RPMI7951 (cell line): ENCODE data around the gene JARID2. TPM values are rescaled to one million over a fixed set of nuclear protein-coding genes. Genes with fewer than 3 reads are reported as not detected.

ENCODE experiments used
- DNase-seq: peaks from one replicate; pipeline ENCODE4 v3.0.0-alpha.2; 2012; ENCODE audit warnings: low read depth
- total RNA-seq: library from RNA; depleted of rRNA; stranded (reverse); fragments of >200 nt; shearing (Covaris generic); gene quantifications from 2 replicates; pipeline ENCODE4 v1.2.3, GENCODE V29; 2014

Gene JARID2
- total RNA-seq, 1 experiment from 2014 or later = 10.6 TPM

DNA sequence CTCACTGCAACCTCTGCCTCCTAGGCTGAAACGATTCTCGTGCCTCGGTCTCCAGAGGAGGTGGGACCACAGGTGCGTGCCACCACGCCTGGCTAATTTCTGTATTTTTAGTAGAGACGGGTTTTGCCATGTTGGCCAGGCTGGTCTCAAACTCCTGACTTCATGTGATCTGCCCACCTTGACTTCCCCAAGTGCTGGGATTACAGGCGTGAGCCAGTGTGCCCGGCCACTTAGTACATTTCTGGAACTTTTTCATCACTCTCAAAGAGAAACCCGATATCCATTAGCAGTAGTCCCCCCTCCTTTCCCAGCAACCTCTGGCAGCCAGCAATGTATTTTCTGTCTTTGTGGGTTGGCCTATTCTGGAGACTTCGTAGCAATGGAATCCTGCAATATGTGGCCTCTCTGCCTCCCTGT lies 109.8 kb downstream of the JARID2 start:
- no peak for DNase-seq

DNA sequence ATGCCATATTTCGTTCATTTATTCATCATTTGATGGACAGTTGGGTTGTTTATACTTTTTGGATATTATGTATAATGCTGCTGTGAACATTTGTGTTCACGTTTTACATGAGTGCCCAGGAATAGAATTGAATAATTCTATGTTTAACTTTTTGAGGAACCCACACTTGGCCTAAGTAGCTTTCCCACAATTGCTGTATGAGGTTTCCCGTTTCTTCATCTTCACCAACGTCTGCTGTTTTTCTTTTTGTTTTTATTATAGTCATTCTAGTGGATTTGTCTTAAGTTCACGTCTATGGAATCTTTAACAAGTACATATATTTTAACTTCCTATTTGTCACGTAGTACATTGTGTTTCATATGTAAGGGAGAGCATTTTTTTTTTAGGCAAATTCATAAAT lies 110.3 kb downstream of the JARID2 start:
- DNase-seq = no peak

DNA sequence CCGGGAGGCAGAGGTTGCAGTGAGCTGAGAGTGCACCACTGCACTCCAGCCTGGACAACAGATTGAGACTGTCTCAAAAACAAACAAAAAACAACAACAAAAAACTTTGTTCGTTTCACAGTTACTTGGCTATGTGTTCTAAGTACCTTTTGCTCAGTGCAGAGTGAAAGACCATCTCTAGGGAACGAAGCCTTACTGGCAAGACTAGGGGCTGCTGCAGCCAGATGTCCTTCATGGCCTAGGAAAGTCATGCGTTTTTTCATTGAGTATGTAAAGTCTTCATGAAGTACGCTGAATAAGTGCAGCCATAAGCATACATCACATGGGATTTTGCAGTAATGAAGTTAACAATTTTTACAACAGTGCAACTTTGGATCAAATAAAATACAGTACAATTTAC lies 111.1 kb downstream of the JARID2 start:
- no peak for DNase-seq

DNA sequence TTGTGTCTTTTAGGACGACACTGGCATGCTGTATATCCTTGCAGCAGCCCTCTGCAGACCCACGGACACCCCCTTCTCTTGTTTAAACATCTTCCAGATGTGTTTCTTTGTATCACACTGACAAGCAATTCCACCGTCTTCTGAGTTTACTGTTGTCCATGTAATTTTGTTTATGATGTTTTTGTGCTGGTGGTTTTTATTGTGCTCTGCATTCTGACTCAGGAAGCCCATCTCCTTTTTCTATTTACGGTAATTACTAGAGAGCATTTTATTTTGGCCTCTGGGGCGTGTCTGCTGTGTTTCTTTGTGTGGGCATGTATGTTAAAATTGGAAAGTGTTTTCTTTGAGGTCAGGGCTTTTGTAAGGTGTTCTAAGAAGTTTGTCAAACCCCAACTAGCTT lies 111.9 kb downstream of the JARID2 start:
- no peak for DNase-seq

DNA sequence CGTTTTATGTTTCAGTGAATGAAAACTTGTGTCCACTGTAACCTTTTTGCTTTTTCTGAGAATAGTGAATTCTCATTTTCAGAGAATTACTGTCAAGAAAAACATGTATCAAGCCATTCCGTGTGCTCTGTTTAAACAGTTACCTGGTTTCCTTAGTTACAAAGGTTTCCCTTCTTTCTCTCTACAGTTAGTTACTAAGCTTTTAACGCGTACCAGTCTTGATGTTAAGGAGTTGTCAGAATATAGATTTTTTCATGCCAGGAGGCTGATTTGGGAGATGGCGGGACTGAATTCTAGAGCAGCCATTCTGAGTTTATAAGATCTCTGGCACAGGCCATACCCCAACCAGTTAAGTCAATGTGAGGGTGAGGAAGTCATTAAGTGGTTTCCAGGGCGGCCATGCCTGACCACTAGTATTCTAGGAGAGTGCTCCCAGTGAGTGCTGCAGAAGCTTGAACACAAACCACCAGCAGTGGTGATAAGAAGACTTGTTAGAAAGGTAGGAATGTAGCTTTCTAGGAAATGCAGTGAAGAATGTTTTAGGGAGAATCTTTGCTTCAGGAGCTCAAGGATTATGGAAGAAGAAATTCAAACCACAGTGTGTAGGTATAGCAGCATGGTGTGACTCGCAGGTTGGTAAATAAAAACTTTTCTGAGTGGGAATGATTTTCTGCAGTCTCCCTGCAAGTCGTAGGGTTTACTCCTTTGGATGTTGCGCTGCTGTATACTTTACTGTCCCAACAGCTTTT lies 112.9 kb downstream of the JARID2 start:
- DNase-seq = peak; percentile 62

DNA sequence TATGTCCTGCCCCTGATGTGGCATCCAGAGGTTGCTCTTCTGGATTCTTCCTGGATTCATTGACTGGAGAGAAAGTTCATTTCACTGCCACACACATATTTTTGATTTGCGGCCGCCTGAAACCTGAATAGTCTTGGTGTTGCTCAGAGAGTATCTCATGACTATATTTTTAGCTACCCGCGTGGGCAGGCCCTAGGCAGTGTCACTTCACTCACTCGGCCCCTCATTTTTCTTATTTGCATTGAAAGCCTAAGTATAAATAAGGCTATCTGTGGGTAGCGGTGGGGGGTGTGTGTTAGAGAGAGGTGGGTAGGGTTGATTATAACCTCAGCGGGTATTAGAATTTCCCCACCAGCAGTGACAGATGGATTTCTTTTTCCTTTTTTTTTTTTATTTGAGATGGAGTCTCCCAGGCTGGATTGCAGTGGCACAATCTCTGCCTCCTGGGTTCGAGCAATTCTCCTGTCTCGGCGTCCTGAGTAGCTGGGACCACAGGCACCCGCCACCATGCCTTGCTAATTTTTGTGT lies 113.5 kb downstream of the JARID2 start:
- DNase-seq = peak; percentile 38

DNA sequence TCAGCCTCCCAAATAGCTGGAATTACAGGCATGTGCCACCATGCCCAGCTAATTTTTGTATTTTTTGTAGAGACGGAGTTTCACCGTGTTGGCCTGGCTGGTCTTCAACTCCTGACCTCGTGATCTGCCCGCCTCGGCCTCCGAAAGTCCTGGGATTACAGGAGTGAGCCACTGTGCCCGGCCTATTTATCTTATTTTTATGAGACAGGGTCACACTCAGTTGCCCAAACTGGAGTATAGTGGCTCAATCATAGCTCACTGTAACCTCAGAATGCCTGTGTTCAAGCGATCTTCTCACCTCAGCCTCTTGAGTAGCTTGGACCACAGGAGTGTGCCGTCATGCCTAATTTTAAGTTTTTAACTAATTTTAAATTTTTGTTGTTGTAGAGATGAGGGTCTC lies 114.4 kb downstream of the JARID2 start:
- no peak for DNase-seq

DNA sequence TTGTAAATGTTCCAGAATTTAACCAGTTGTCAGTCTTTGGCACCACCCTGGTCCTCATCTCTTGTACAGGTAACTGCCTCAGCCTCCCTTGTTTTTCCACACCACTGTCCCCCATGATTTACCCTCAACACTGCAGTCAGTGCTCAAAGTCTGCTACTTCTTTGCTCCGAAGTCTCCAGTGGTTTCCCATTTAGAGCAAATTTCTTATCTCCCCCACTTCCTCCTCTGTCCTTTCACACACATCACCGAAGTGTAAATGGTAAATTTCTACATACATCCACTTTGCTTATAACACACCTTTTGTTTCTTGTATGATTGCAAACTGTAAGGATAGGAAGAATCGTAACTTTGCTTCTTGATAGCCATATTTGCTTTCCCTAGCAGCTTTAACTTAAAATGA lies 115.3 kb downstream of the JARID2 start:
- DNase-seq = no peak

DNA sequence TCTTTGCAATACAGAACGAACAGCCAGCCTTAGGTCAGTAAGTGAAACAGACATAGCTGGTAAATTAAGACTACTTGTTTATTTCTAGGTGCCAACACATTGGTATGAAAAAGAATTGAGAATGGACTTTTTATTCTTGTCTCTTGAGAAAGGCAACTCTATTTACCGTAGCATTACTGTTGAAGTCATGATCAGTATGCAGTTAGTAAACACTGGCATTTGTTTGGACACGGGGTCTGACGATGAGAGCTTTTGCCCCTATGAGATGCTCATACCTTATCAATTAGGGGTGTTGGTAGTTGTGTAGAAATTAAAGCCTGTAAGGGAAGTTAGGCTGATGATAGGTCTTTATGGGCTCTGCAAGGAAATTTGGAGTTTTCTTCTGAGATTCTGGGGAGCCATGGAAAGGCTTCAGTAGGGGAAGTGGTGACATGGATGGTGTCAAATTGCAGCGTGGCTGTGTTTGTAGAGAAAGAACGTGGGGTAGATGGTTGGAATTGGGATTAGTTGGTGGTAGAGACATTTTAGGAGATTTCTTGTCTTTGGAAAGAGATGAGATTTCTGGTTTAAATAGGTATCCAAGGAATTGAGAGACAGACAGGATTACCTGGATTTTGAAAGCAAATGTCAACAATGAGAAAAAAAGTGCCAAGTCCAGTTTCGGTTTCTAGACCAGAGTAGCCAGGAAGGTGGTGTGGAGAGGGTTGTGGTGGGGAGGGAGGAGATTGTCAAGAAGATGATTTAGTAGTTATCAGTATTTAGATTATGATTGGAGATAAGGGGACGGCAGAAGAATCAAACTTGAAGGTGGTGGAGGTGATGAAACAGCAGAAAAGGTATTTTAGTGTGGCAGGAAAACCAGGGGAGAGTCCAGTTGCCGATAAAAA lies 116.6 kb downstream of the JARID2 start:
- DNase-seq = no peak

DNA sequence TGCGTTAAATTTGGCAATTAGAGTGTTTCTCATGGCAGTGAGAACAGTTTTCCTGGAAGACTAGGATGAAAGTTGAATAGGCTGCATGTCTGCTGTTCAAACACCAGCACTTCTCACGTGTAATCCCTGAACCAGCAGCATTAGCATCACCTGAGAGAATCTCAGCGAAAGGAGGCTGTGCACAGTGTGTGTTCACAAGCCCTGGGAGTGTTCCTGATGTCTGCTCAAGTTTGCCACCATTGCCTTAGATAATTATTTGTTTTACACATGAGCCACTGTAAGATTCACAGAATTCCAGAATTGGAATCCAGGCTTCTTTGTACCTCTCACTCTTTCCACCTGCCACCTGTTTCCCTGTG lies 117.3 kb downstream of the JARID2 start:
- DNase-seq = no peak

DNA sequence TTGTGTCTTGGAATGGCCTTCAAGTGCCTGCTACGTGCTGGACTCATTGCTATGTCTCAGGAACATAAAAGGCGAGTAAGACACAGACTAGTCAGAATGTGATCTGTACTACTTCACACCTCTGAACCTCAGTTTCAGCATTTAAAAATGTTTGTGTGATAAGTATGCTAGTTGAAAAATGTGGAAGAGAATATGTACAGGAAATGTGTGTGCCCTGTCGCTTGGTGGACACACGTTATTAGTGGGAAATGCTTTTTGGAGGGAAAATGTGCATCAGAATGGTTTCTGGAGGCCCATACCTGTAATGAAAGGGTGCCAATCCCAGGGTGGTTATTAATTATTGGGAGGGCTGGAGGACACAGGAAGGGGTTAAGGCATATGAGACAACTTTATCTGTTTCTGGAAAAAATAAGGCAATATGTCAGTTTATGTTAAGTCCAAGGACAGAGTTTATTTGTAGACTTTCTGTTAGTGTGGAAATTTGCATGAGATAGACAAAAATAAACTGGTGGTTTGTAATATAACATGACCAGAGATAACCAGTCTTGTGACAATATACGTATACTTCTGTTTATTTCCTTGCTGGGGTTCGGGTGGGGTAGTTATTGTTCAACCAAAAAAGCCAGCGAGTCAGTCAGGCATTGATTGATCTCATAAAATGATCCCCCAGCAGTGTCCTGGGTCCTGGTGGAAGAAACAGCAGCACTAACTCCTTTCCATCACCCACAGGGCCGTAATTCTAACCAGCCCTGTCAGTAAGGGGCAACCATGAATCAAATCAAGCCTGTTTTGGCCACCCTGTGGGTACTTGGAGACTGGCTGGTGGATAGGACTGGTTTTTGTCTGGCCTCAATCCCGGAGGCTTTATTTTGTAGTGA lies 117.9 kb downstream of the JARID2 start:
- DNase-seq = no peak

DNA sequence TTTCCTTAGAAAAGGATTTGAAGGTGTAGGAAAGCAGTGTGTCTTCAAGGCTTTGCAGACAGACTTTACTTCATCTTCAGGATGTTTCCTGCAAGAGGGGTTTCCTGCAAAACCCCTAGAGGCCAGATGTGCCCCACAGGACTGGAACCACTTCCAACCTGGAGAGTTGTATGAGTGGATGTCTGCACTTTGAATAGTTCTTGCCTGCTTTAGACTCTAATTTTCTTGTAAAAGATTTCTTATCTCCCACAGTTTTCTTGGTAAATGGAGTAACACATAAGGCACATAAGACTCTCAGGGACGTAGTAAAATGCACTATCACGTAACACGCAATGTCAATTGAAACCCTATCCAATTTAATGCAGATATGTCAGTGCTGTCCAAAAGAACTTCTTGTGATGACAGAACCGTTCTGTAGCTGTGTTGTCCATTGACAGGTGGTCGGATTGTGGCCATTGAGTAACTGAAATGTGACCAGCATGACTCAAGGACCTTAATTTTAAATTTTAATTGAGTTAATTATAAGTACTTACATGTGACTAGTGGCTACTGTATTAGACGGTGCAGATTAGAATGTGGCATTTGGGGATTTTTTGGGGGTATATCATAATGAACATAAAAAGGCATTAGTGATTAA lies 118.7 kb downstream of the JARID2 start:
- no peak for DNase-seq

DNA sequence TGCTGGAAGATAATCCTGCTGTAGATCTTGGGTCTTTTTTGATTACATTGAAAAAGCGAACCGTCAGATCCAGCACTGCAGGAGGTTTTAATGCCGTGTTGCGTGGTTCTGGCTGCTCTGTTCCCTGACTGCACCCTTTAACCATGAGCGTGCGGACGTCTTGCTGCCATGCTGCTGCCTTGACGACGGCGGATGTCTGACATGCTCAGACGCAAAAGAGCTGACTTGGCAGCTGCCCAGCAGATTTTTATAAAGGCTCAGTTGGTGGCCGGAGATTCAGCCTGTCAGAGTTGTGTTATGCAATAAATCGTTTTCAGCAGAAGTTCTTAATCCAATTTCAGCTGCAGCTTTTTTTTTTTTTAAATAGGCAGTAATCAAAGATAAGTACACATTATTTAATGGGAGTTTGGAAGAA lies 119.4 kb downstream of the JARID2 start:
- peak; percentile 95 for DNase-seq

DNA sequence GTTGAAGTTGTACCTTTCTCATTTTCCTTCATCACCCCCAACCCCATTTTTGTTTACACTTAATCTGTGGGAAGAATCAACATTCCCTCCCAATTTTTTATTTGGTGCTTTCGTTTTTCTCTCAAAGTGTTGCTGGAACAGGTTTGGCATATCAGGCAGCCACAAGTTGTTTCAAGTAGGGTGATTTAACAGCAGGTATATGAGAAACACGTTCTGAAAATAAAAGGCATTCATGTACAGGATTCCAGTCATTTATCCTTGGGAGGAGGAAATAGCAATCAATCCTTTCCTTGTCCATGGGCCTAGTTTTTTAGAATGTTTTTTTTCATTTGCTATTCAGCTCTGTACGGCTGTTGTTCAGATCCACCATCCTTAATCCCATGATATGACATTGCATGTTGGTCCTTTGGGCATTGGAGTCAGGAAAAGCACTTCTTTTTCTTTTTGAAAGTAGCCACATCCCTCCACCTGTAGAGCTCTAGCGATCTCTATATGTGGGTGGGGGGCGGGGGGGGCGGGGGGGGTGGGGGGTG lies 120.2 kb downstream of the JARID2 start:
- no peak for DNase-seq

DNA sequence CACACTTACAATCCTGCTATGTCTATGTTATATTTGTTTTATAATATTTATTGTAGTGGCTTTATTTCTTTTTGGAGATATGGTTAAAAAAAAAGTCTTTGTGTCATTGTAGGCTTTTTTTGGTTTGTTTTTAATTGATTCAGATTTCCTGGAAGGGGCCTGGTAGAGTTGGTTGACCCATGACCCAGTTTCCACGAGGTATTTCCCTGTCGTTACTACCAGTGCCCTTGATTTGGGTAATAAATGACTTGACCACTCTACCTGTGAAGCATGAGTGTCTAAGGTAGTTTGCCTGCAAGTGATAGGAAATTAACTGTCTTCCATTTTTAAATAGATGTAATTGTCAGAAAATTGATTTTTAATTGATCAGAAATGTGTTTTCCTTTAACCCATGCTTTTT lies 121.0 kb downstream of the JARID2 start:
- DNase-seq = no peak

DNA sequence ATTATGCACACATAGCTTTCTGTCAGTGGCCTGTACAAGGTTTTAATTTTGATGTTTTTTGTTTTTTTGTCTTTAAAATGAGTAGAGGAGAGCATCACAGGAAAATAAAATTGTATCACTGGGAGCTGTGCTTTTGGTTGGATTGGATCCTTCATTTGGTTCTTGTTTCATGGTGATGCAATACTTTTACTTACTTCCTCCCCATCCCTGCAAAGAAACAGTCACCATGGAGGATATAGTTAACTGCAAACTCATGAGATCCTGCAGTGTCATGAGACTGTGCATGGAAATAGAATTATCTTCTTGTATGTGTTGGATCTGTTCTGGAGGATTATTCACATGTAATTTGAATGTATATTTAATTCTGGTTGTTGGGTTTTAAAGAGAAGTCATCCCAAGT lies 122.3 kb downstream of the JARID2 start:
- DNase-seq = no peak

DNA sequence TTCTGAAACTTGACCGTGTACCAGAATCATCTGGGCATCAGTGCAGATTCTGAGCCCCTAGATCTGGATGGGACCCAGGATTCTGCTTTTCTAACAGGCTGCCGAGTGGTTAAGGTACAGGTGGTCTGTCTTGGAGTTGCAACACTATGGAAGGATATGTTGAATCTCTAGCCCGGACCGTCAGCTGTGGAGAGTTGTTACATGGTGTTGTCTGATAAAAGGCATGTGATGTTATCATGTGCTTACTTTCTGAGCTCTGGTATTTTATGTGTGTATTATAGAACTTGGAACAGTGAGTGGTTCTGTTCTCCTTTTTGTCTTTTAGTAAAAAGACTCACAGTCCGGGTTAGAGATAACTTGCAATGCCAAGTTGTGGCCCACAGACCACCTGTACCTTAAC lies 123.0 kb downstream of the JARID2 start:
- DNase-seq = no peak

DNA sequence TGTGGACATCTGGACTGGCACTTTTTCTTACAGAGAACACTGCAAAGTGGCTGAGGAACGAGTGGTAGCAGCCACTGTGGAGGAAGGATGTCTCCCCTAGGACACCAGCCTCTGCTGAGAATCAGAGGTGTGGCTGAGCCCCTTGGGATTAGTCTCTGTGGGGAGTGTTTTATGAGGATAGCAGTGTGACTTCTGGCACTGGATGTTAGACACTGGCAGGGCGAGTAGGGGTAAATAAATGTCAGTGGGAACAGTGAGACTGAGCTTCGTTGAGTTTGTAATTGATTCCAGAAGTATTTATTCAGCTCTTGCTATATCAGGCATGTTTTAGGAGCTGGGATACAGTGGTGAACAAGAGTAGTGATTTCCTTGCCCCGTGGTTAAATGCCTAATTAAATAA lies 124.0 kb downstream of the JARID2 start:
- DNase-seq = peak; percentile 15

DNA sequence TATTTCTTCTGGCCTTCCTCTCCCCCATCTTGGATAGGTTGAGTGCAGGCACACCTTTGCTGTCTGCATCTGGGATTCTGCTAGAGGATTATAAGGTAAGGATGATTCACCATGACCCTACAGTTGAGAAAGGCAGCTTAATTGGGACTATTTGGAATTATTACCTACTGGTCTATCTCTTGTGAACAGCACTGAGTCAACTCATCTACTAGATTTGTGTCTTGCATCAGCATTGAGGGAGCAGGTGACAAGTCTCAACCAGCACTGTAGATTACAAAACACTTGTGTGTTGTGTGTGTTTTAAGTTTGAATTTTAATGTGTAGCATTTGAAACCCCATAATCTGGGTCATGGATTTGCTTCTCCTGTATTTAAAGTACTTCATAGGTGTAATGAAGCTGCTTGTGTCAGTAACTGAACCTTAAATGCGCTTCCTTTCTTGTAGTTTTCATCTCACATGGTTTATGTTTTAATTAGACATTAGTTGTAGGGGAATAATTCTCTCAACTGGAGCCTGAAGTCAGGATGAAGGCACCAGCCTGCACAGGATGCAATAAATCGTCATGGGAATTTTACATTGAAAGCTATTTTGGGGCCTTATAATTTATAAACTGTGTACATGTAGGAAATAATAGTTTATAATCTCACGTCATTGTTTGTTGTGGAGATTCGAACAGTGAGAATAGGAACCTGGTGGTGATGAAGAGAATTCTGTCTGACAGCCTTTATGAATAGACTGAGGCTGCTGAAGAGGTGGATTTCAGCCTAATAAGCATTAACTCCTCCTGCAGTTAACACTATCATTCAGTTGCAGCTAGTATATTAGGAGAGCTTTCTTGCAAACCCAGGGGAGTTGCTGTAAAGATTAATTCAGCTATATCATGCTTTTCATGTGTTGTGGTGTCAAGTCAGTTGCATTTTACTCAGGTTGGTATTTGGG lies 125.1 kb downstream of the JARID2 start:
- DNase-seq = no peak

DNA sequence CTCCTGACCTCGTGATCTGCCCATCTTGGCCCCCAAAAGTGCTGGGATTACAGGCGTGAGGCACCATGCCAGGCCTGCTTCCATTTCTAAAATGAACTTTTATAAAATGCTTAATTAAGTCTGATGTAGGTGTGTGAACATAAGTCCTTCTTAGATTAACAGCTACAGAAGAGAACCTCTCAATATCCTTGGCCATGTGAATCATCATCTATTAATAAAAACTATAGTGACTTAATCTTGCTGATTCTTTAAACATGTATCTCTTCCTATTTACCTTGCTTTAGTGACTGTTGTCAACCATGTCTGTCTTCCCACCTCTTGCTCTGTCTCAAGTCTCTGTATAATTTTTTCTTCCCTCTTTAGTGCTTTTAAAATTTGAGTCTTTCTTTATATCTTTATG lies 127.1 kb downstream of the JARID2 start:
- DNase-seq = no peak
